Keratinocyte (primary cell): ENCODE data around the gene SPATS2.

Source experiments
- EZH2 ChIP-seq: IDR thresholded peaks from one replicate; pipeline ENCODE4 v1.6.1; 2012; ENCODE audit warnings: inconsistent platforms, mild to moderate bottlenecking, low read length, moderate library complexity
- TF ChIP-seq, protein P1 (sequence below), 3 experiments: IDR thresholded peaks in 1 of 3; conservative IDR thresholded peaks in 1 of 3; optimal IDR thresholded peaks in 1 of 3; 2 replicates in 2 of 3; 3 replicates in 1 of 3; pipeline versions ENCODE3 to v1.5.1; 2011; ENCODE audit warnings: low read length in 3 of 3, mild to moderate bottlenecking in 3 of 3, moderate library complexity in 2 of 3, control low read depth in 1 of 3, inconsistent platforms in 1 of 3; ENCODE audit not compliant: insufficient read depth in 2 of 3; ENCODE audit errors: extremely low read depth in 1 of 3

GRCh38 chr12:49540229-49541139, 173.2 kb downstream of the SPATS2 start:
- no peak for TF ChIP-seq EZH2
- TF ChIP-seq, protein P1, sequence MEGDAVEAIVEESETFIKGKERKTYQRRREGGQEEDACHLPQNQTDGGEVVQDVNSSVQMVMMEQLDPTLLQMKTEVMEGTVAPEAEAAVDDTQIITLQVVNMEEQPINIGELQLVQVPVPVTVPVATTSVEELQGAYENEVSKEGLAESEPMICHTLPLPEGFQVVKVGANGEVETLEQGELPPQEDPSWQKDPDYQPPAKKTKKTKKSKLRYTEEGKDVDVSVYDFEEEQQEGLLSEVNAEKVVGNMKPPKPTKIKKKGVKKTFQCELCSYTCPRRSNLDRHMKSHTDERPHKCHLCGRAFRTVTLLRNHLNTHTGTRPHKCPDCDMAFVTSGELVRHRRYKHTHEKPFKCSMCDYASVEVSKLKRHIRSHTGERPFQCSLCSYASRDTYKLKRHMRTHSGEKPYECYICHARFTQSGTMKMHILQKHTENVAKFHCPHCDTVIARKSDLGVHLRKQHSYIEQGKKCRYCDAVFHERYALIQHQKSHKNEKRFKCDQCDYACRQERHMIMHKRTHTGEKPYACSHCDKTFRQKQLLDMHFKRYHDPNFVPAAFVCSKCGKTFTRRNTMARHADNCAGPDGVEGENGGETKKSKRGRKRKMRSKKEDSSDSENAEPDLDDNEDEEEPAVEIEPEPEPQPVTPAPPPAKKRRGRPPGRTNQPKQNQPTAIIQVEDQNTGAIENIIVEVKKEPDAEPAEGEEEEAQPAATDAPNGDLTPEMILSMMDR (optimal IDR thresholded peaks at IDR 0.05 in 1 of 3, IDR thresholded peaks at IDR 0.05 in 1 of 3, conservative IDR thresholded peaks at IDR 0.05 in 1 of 3; ENCODE audit: extremely low read depth in 1 of 3, insufficient read depth in 2 of 3, low read length in 3 of 3), result no peak
